ENCODE data around the gene GPR62. TPM values are rescaled to one million over a fixed set of nuclear protein-coding genes. Genes with fewer than 3 reads are reported as not detected.

GPR62 gene
- total RNA-seq, 6 experiments from 2014 or later = 0.18 to 0.37 TPM; not detected in 4

DNA sequence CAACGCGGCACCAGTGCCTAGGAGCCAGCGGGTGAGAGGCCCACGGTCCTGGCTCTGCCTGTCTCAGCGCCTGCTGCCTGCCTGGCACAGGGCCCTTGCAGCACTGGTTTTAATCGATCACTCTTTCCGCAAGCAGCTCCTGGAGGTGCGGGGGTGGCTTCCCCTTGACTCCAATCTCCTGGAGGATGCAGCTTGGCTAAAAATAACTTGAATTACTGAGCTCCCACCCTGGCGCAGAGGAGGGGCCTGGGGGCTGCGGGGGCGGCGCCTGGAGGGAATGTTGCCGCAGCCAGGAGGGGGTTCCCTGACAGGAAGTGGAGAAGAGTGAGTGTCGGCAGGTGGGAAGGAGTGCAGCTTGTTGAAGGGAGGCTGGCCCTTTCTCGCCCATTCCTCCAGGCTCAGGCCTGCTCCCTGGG lies 50.4 kb downstream of the GPR62 start:
- Histone ChIP-seq H3K4me1 (peaks cover 0 to 9% (median 0%) of the 10 kb centered on the region in 4 donors), H3K36me3 (no peaks in the 10 kb centered on the region), H3K9me3 (no peaks in the 10 kb centered on the region), H3K4me3 (no peak overlapping the region), H3K27ac (no peak overlapping the region), H3K27me3 (no peaks in the 10 kb centered on the region)
- DNase-seq (peak; percentile 59 to 75 (median 70)), ATAC-seq (peak; percentile 62 to 81 (median 75))
- intact Hi-C loops (cut with DNase I) = no loop called here
- 18% methylated on average over 2 of the region's 15 CpGs for WGBS (ENCODE audit: insufficient coverage, low coverage, low lambda C conversion rate, missing lambda C conversion rate)
- no peak for TF ChIP-seq POLR2A (IDR thresholded peaks at IDR 0.05)
- TF ChIP-seq CTCF (IDR thresholded peaks at IDR 0.05) = no peak

- Histone ChIP-seq H3K36me3 (no peaks in the 10 kb centered on the region), H3K4me1 (peaks cover 0 to 9% (median 0%) of the 10 kb centered on the region in 4 donors), H3K4me3 (no peak overlapping the region), H3K9me3 (no peaks in the 10 kb centered on the region), H3K27ac (no peak overlapping the region), H3K27me3 (no peaks in the 10 kb centered on the region)
- 26% methylated on average over 3 of the region's 8 CpGs for WGBS (ENCODE audit: insufficient coverage, low coverage, low lambda C conversion rate, missing lambda C conversion rate)
- ATAC-seq = peak in 3 of 4 donors; percentile 5 to 8 (median 6)
- TF ChIP-seq CTCF (IDR thresholded peaks at IDR 0.05) (no peak), POLR2A (IDR thresholded peaks at IDR 0.05) (no peak)
- intact Hi-C loops (cut with DNase I) = no loop called here
- no peak for DNase-seq
Measured at GRCh38 chr3:52006017-52006819, 51.0 kb downstream of the GPR62 start.

- 45% methylated on average over 3 of the region's 6 CpGs for WGBS (ENCODE audit: insufficient coverage, low coverage, low lambda C conversion rate, missing lambda C conversion rate)
- no peak overlapping the region for H3K4me3 ChIP-seq
- ATAC-seq (no peak), DNase-seq (no peak)
- intact Hi-C loops (cut with DNase I) = no loop called here
- no peaks in the 10 kb centered on the region for H3K36me3 ChIP-seq
- H3K9me3 ChIP-seq = no peaks in the 10 kb centered on the region
- no peaks in the 10 kb centered on the region for H3K27me3 ChIP-seq
- peaks cover 0 to 9% (median 0%) of the 10 kb centered on the region in 4 donors for H3K4me1 ChIP-seq
- no peak for TF ChIP-seq CTCF (IDR thresholded peaks at IDR 0.05)
- no peak for TF ChIP-seq POLR2A (IDR thresholded peaks at IDR 0.05)
- H3K27ac ChIP-seq = no peak overlapping the region
Measured at GRCh38 chr3:52006820-52007133, 51.6 kb downstream of the GPR62 start.

Small RNA genes within 50 kb of the gene (small RNA-seq; reads per million reads assigned to genes)
- 0 reads per million in 2 experiments for gene AC115284.1

Other genes starting within 250 kb of the GPR62 start
- 1 to 10 TPM in 1 of 6 experiments, not detected in 5; 1.2 TPM for gene GRM2, start 248.3 kb upstream of the GPR62 start, total RNA-seq
- gene IQCF6, start 176.1 kb upstream of the GPR62 start, total RNA-seq = not detected
- not detected for gene IQCF2, start 93.8 kb upstream of the GPR62 start, total RNA-seq
- gene IQCF5, start 79.8 kb upstream of the GPR62 start, total RNA-seq = not detected
- not detected for gene IQCF1, start 52.0 kb upstream of the GPR62 start, total RNA-seq
- gene RRP9, start 13.5 kb upstream of the GPR62 start, total RNA-seq = 10 to 100 TPM in 1 of 6 experiments, 1 to 10 TPM in 5; 5.2 to 10.8 (median 7.6) TPM
- gene PARP3, start 13.0 kb upstream of the GPR62 start, total RNA-seq = 10 to 100 TPM; 13.5 to 19.4 (median 16.0) TPM
- 10 to 100 TPM in 3 of 6 experiments, 1 to 10 TPM in 3; 6.5 to 19.2 (median 11.7) TPM for gene PCBP4, start 12.1 kb downstream of the GPR62 start, total RNA-seq
- gene ABHD14B, start 18.7 kb downstream of the GPR62 start, total RNA-seq = 100 to 1,000 TPM in 4 of 6 experiments, 10 to 100 TPM in 2; 62.9 to 126 (median 109) TPM
- gene ABHD14A, start 19.7 kb downstream of the GPR62 start, total RNA-seq = 10 to 100 TPM in 4 of 6 experiments, 1 to 10 TPM in 2; 8.3 to 22.2 (median 15.1) TPM
- 100 to 1,000 TPM; 223 to 479 (median 297) TPM for gene ACY1, start 28.2 kb downstream of the GPR62 start, total RNA-seq
- 100 to 1,000 TPM; 396 to 971 (median 447) TPM for gene RPL29, start 40.5 kb downstream of the GPR62 start, total RNA-seq
- 1 to 10 TPM; 3.0 to 4.2 (median 3.5) TPM for gene DUSP7, start 101.2 kb downstream of the GPR62 start, total RNA-seq
- gene POC1A, start 199.0 kb downstream of the GPR62 start, total RNA-seq = 1 to 10 TPM; 2.0 to 4.3 (median 3.2) TPM
- 100 to 1,000 TPM in 4 of 6 experiments, 10 to 100 TPM in 2; 73.4 to 783 (median 147) TPM for gene ALAS1, start 242.8 kb downstream of the GPR62 start, total RNA-seq